Subcutaneous adipose tissue (tissue), 4 donors: ENCODE results near the gene CCDC33. TPM values are rescaled to one million over a fixed set of nuclear protein-coding genes. Genes with fewer than 3 reads are reported as not detected.

Source experiments
- CTCF ChIP-seq: fragments of 450-650 bp; IDR thresholded peaks from one replicate; pipeline ENCODE4 v1.5.1; 2016; ENCODE audit warnings: low read depth, mild to moderate bottlenecking, control low read depth, antibody characterized with exemption, moderate library complexity
- total RNA-seq, 4 donors: library from RNA; depleted of rRNA; stranded (reverse); fragments of >200 nt; gene quantifications; one replicate each; pipeline ENCODE4 v1.1.0, GENCODE V29; 2016

Gene CCDC33
- total RNA-seq, 4 donors from 2014 or later: not detected

- TF ChIP-seq CTCF: no peak
These were observed 137.9 kb downstream of the CCDC33 start for GRCh38 chr15:74373731-74374647.

- TF ChIP-seq CTCF: no peak
These were observed 138.6 kb downstream of the CCDC33 start for GRCh38 chr15:74374648-74375302.

GRCh38 chr15:74375303-74375693 is 139.2 kb downstream of the CCDC33 start:
- TF ChIP-seq CTCF: no peak

GRCh38 chr15:74376226-74376625 is 140.1 kb downstream of the CCDC33 start:
- TF ChIP-seq CTCF: no peak

GRCh38 chr15:74376825-74377581 is 140.9 kb downstream of the CCDC33 start:
- no peak for TF ChIP-seq CTCF

- no peak for TF ChIP-seq CTCF
These were observed 142.0 kb downstream of the CCDC33 start for GRCh38 chr15:74377831-74378766.
